ENCODE data around the gene C10orf120.

The C10orf120 gene

DNA sequence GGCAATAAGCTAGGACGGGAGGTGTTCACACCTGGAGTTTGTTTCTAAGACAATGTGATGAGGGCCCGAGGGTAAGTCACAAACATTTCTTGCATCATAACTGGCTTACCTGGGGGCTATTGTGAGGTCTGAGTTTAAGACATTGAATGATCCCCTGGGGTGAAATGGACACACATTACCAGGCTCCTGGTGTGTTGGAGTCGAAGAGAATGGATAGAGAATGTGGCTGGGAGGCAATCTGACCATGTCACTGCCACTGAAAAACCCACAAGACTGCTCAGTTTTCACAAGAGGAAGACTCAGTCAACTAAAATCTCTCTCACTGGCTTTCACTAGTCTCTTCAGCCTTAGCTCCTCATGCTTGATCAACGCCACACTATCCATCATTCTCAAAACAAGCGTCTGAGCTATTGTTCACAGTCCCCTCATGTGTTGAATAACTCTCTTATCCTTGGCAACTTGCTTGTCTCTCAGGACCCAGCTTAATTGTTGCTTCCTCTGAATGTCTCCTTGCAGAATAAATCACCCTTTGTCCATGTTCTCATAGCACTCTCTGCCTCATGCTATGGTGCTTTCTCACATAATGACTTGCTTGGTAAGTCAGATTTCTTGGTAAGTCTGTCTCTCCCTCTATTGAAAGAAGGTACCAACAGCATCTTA lies at the start of gene C10orf120:
Gene C10orf120, minus strand, starts transcription at position 51 of the 660 bp plus-strand sequence. CDS start 56 bp downstream, outside the sequence.
- no peak for DNase-seq

- no peak for DNase-seq
Measured at GRCh38 chr10:122748496-122748895, 48.9 kb upstream of the C10orf120 start.

- DNase-seq: no peak
Measured at GRCh38 chr10:122746408-122746807, 46.8 kb upstream of the C10orf120 start.

GRCh38 chr10:122744257-122744656 lies 44.6 kb upstream of the C10orf120 start:
- DNase-seq: no peak

GRCh38 chr10:122740640-122741039 lies 41.0 kb upstream of the C10orf120 start:
- DNase-seq: no peak

- no peak for DNase-seq
Measured at GRCh38 chr10:122738031-122738430, 38.4 kb upstream of the C10orf120 start.

- DNase-seq: no peak
Measured at GRCh38 chr10:122733931-122734665, 34.5 kb upstream of the C10orf120 start.

DNA sequence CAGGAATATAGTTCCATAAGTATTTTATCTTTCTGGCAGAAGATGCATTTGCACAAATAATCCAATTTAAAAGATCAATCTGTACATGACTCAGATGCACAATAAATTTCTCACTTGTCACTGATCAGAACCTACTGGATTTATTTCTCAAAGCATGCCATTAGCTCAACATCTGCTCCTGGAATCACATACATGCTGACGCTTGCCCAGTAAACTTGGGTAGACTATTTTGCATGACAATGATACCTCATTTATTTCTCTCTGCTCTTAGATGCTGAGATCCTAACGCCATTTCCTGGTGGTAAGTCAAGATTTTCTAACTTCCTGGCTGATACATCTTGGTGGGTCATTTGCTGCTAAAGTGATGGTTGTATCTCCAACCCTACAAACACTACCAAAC lies 33.8 kb upstream of the C10orf120 start:
- DNase-seq: no peak

- no peak for DNase-seq
Measured at GRCh38 chr10:122730238-122730637, 30.6 kb upstream of the C10orf120 start.

- no peak for DNase-seq
Measured at GRCh38 chr10:122729126-122729525, 29.5 kb upstream of the C10orf120 start.

DNA sequence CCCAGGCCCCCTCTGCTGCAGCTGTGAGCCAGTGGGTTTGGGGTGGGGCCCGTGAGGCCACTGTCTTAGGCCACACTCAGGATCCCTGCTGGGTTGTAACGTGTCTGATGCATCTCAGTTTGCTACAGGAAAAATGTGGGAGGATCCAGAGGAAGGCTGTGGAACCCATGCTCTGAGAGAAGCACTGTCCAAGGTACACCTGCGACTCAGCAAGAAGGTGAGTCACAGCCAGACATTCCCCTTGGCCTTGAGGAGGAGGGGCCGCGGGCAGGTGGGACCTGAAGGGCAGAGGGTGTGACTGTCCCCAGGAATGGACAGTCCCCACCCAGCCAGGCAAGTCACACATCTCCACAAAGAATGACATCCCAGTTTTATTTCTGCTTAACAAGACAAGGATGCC lies 27.8 kb upstream of the C10orf120 start:
- no peak for DNase-seq

- DNase-seq: no peak
Measured at GRCh38 chr10:122725768-122726167, 26.1 kb upstream of the C10orf120 start.

GRCh38 chr10:122725006-122725405 lies 25.4 kb upstream of the C10orf120 start:
- DNase-seq: no peak

- DNase-seq: no peak
Measured at GRCh38 chr10:122721111-122721510, 21.5 kb upstream of the C10orf120 start.

GRCh38 chr10:122716025-122716424 lies 16.4 kb upstream of the C10orf120 start:
- no peak for DNase-seq

DNA sequence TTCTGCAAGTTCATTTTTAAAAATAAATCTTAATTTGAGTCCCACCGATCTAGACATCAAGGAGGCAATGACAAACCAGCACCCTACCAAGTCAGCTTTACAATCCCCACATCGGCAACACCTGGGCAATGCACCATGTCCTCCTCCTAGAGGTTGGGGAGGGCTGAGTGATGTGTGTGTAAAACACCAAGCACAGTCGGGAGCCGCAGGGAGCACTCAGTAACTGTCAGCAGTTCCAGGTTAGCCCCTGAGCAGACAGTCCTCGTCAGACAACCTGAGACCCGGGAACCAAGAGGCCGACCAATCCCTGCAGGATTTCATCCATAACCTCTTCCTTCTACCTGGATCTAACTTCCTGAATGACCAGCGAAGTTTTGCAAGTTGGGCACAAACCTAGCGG lies 15.9 kb upstream of the C10orf120 start:
- DNase-seq: no peak

GRCh38 chr10:122713091-122713885 lies 13.6 kb upstream of the C10orf120 start:
- no peak for DNase-seq

DNA sequence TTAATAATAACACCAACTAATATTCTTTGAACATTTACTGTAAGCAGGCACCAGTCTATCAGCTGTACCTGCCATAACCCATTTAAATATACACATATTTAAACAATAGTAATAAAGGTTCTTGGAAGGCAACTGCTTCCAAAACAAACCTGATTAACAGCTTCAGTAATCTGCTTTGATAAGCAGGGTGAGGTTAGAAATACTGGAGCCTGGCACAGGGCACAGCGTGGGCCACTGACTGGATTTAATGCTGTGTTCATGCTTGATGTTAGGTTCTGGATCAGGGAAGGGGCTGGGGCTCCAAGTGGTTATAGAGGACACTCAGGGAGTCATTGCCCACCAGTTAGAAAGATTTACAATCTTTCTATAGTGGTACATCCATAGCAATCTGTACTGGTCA lies 10.9 kb upstream of the C10orf120 start:
- no peak for DNase-seq

- DNase-seq: no peak
Measured at GRCh38 chr10:122709971-122710370, 10.3 kb upstream of the C10orf120 start.

DNA sequence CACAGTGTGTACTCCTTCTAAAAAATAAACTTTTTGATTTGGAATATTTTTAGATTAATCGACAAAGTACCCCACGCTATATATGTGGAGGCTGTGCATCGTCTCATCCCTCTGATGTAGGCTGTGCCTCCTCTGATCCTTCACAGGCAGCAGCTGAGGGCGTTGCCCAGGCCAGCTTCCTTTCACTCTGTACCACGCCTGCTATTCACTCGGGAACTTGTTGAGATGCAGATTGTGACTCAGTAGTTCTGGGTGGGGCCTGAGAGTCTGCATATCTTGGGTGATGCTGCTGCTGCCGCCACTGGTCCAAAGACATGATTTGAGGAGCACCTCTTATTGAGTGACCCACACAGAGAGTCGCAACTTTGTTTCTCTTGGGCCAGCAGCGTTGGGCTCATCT lies 7.9 kb upstream of the C10orf120 start:
- DNase-seq: no peak

GRCh38 chr10:122706947-122707346 lies 7.3 kb upstream of the C10orf120 start:
- DNase-seq: no peak

DNA sequence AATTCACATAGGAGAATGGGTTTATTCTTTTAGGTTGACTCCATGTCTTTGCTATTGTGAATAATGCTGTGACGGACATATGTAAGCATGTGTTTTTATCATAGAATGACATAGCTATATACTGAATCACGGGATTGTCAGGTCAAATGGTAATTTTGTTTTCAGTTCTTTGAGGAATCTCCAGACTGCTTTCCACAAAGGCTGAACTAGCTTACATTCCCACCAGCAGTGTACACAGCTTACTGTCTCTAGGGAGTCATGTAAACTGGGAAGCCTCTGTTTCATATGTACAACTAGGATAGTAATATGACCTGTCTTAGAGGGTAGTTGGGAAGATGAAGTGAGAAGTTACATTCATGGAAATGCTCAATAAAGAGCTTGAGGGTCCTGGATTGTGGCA lies 6.8 kb upstream of the C10orf120 start:
- no peak for DNase-seq

Data from activated CD4-positive, alpha-beta T cell treated with anti-CD3 and anti-CD28 coated beads for 1 hour (primary cell).